GM21576 (cell line): ENCODE data around the gene SMIM22.

Source experiments
- ATAC-seq: cut with Tn5 transposase; IDR thresholded peaks from one replicate; pipeline ENCODE4 v1.9.1; 2021; ENCODE audit warnings: mild to moderate bottlenecking, moderate library complexity; ENCODE audit not compliant: unreplicated experiment

The SMIM22 gene

GRCh38 chr16:4814542-4815173, 19.5 kb downstream of the SMIM22 start:
- no peak for ATAC-seq

DNA sequence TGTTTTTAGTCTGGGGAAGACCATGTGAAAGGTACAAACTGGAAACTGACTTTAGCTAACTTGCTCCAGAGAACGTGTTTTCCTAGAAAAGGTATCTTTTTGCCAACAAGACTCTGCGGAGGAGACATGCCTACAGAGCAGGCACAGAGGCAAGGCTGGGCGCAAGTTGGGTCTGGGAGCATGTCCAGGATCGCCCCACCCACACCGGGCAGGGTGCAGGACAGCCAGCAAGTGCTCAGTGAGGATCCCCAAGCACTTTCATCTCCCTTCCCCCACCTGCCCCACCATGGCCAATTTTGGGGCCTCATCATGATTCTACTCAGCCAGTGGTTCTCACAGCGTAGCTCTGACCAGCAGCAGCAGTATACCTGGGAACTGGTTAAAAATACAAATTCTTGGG, 25.5 kb downstream of the SMIM22 start:
- ATAC-seq = no peak

DNA sequence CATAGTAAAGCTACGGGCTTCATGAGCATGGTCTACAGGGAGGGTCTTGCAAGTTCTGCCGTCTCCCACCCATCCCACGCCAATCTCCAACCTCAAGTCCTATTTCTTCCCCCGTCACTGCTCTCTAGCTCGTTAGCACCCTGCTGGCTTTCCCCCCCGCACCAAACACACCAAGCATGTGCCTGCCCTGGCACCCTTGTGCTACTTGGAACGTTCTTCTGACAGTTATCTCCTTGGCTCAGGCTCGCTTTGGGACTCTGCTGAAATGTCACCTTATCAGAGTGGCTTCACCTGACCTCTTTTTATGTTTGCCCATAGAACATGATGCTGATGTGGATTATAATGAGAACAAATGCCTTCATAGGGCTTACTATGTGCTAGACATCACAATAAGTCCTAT, 30.0 kb downstream of the SMIM22 start:
- ATAC-seq = no peak

- ATAC-seq = no peak
Measured at GRCh38 chr16:4826526-4826925, 31.4 kb downstream of the SMIM22 start.

DNA sequence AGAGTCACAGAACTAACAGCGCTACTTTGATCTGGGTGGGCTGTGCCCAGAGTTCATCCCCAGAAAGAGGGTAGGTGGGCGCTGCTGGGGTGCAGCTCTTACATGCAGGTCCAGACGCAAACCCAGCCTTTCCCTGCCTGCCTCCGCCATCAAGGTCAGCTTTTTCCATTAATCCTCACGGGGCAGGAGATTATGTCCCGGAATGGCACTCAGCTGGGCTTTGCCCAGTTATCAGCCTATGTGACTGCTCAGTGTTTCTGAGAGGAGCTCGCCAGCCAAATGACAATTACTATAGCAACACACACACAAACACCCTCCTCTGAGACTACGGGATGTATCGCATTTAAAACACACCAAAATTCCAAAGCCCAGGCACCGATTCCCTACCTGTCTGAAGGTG, 31.8 kb downstream of the SMIM22 start:
- no peak for ATAC-seq

GRCh38 chr16:4828567-4829321, 33.6 kb downstream of the SMIM22 start:
- no peak for ATAC-seq

GRCh38 chr16:4830408-4830807, 35.2 kb downstream of the SMIM22 start:
- ATAC-seq = no peak

GRCh38 chr16:4831616-4832015, 36.4 kb downstream of the SMIM22 start:
- ATAC-seq = no peak

DNA sequence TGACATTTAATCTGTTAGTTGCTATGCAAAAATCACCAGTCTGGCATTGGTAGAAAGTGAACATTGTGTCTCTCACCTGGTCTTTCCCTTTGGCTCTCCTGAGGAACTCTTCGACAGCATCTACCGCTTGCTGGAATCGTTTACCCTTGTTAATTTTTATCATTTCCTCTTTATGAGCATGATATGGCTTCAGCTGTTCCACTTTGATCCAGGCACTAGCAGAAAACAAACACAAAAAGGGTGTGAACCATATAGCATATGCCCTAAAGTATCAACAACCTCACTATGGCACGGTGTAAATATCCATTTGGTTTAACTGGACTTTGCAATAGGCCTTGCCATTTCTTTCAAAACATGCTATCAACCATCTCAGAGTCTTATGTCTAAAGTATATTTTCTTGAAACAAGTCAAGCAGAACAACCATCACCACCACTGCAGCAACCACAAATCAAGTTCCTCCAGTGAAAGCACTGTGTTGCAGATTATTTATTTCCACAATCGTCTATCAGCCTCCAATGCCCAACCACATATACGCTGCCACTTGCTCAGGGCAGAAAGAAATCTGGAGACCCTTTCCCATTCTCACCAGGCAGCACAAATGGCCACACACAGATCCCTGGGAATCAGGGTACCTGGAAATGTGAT, 37.7 kb downstream of the SMIM22 start:
- ATAC-seq = no peak

- ATAC-seq = no peak
Measured at GRCh38 chr16:4833584-4833983, 38.4 kb downstream of the SMIM22 start.

GRCh38 chr16:4836727-4837126, 41.6 kb downstream of the SMIM22 start:
- no peak for ATAC-seq

DNA sequence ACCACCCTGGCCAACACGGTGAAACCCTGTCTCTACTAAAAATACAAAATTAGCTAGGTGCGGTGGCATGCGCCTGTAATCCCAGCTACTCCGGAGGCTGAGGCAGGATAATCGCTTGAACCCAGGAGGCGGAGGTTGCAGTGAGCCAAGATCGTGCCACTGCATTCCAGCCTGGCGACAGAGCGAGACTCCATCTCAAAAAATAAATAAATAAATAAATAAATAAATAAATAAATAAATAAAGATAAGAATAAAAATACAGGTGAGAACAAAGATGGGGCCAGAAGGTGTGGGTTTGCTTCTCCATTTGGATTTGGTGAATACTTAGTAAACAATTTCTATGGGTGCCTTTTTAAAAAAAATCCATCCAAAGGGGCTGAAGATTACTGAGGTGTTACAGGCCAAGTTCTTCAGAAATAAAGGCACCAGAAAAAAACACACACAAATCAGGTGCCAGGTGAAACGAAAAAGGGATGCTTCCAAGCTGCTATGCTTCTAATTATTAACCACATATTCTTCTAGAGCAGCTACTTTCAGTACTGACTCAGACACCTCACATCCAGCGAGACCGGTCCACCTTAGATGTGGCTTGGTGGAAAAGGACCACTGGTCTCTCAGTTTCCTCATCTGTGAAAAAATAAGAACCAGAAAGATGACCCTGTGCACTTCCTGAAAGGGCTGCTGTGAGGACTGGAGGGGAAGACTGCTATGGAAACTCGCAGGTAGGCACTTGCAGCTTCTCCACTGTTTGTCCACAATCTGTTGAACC, 42.7 kb downstream of the SMIM22 start:
- ATAC-seq = no peak

DNA sequence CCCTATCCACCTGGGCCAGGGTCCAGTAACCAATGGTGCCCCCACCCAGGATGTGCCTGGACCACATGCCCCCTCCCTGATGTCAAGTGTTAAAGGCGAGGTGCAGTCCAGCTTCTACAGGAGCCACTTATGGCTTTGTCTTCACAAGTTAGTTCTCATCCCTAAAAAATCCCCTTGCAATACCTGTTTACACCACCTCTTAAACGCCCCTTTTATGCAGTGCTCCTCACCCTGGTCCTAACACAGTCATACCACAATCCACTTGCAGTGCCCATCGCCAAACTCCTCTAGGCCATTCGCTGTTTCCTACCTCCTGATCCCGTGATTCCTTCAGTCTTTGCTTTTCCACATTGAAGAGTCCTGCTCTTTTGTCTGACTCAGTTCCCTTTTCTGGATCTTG, 44.8 kb downstream of the SMIM22 start:
- no peak for ATAC-seq

DNA sequence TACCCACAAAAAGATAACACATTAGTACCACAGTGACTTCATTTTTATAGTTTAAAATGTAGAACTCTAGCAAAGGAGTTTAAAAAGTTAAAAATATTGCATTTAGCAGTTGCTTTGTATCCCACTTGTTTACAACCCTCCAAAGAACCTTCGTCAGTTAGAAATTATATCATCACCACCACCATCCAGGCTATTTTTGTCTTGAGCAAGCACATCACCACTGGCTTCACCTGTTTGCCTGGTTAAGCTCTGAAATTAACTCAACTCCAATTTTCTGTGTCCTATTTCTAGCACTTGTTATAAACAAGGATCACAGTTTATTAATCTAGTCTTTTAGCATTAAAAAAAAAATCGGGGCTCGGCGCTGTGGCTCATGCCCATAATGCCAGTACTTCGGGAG, 45.8 kb downstream of the SMIM22 start:
- no peak for ATAC-seq
